Spleen (tissue), 3 donors: ENCODE measurements around the gene MS4A4A.

ENCODE experiments used
- POLR2A ChIP-seq, 3 donors: fragments of 450-650 bp; IDR thresholded peaks; one replicate each; pipeline ENCODE4 v1.5.1; 2017; ENCODE audit warnings: antibody characterized with exemption in 3 of 3, mild to moderate bottlenecking in 1 of 3
- POLR2AphosphoS5 ChIP-seq, 3 donors: sonication (generic); formaldehyde crosslinking; IDR thresholded peaks; one replicate each; pipeline ENCODE4 v1.5.1; 2017; ENCODE audit warnings: antibody characterized with exemption in 3 of 3

DNA sequence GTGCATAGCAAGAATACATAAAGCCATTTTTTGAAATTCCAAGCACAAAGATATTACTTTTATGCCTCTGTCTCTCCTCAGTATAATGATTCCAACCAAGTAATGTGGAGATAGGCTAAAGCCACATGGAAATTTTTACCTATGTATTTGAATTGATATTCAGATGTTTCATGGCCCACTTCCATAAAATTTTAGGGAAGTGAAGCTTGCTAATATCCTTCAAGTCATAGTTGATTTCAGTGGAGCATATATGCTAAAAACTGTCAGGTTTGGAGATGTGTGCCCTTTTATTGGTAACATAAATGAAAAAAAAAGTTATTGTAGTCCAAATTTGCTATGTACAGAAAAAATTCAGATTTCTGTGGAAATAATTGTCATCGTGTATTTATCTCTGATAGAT lies 49.8 kb upstream of the MS4A4A start:
- TF ChIP-seq POLR2A (IDR thresholded peaks at IDR 0.05) (no peak), POLR2AphosphoS5 (IDR thresholded peaks at IDR 0.05) (no peak)
